CD14-positive monocyte (primary cell): ENCODE results near the gene SCNN1A. TPM values are rescaled to one million over a fixed set of nuclear protein-coding genes. Genes with fewer than 3 reads are reported as not detected.

ENCODE experiments used
- DNase-seq, 3 donors: peaks; one replicate each; pipeline ENCODE4 v3.0.0-alpha.2; 2011 to 2022
- H2AFZ ChIP-seq: 2 replicates; pipeline ENCODE4 v1.6.0; 2012; ENCODE audit warnings: mild to moderate bottlenecking, low read depth, low read length, inconsistent platforms; ENCODE audit not compliant: insufficient read depth, poor library complexity, severe bottlenecking
- H3K27ac ChIP-seq, 2 donors: 1 replicate in 1 of 2; 2 replicates in 1 of 2; pipeline ENCODE4 v1.5.1; 2012 to 2013; ENCODE audit warnings: low read length in 2 of 2, control low read depth in 1 of 2, inconsistent platforms in 1 of 2, low read depth in 1 of 2, mild to moderate bottlenecking in 1 of 2
- H3K27me3 ChIP-seq, 2 donors: one replicate each; pipeline versions ENCODE4 v1.6.0 to v1.6.1; 2011 to 2013; ENCODE audit warnings: low read length in 2 of 2; ENCODE audit not compliant: control insufficient read depth in 2 of 2, insufficient read depth in 2 of 2
- H3K36me3 ChIP-seq, 2 donors: replicated peaks in 1 of 2; 1 replicate in 1 of 2; 2 replicates in 1 of 2; pipeline versions ENCODE4 v1.5.1 to v1.6.1; 2012 to 2013; ENCODE audit warnings: low read length in 2 of 2, control low read depth in 1 of 2, inconsistent platforms in 1 of 2, mild to moderate bottlenecking in 1 of 2; ENCODE audit not compliant: insufficient read depth in 2 of 2, control insufficient read depth in 1 of 2
- H3K4me1 ChIP-seq, 2 donors: 1 replicate in 1 of 2; 2 replicates in 1 of 2; pipeline versions ENCODE4 v1.5.1 to v1.6.1; 2012 to 2013; ENCODE audit warnings: low read length in 2 of 2, control low read depth in 1 of 2, inconsistent platforms in 1 of 2, mild to moderate bottlenecking in 1 of 2, moderate library complexity in 1 of 2; ENCODE audit not compliant: insufficient read depth in 2 of 2, control insufficient read depth in 1 of 2
- H3K4me2 ChIP-seq: replicated peaks from 2 replicates; pipeline ENCODE3; 2012; ENCODE audit warnings: low read length, moderate library complexity, mild to moderate bottlenecking; ENCODE audit not compliant: poor library complexity, severe bottlenecking; ENCODE audit errors: extremely low read depth
- H3K4me3 ChIP-seq, 3 experiments: fragments of 200-600 bp in 1 of 3; sonication (generic) in 1 of 3; replicated peaks in 1 of 3; 1 replicate in 2 of 3; 2 replicates in 1 of 3; pipeline ENCODE4 v1.5.1; 2011 to 2013; ENCODE audit warnings: low read length in 3 of 3, mild to moderate bottlenecking in 3 of 3, control low read depth in 2 of 3, low read depth in 2 of 3, inconsistent platforms in 1 of 3, moderate library complexity in 1 of 3
- H3K79me2 ChIP-seq: 2 replicates; pipeline ENCODE4 v1.6.0; 2012; ENCODE audit warnings: mild to moderate bottlenecking, control low read depth, inconsistent platforms, low read length, moderate library complexity; ENCODE audit not compliant: insufficient read depth
- H3K9ac ChIP-seq: 2 replicates; pipeline ENCODE4 v1.6.0; 2017; ENCODE audit warnings: low read length, mild to moderate bottlenecking; ENCODE audit not compliant: insufficient read depth, poor library complexity, severe bottlenecking
- H3K9me3 ChIP-seq, 2 donors: replicated peaks in 1 of 2; 1 replicate in 1 of 2; 2 replicates in 1 of 2; pipeline versions ENCODE4 v1.5.1 to v1.6.1; 2012 to 2013; ENCODE audit warnings: low read length in 2 of 2, control low read depth in 1 of 2; ENCODE audit not compliant: control insufficient read depth in 1 of 2, insufficient read depth in 1 of 2
- H4K20me1 ChIP-seq: 2 replicates; pipeline ENCODE4 v1.6.0; 2012; ENCODE audit warnings: mild to moderate bottlenecking, low read length, control low read depth, moderate library complexity; ENCODE audit not compliant: insufficient read depth
- H3K27ac Mint-ChIP-seq, 7 donors: one replicate each; pipeline ENCODE4 v1.8.0; 2020; ENCODE audit warnings: mild to moderate bottlenecking in 7 of 7, mixed read lengths in 7 of 7, moderate library complexity in 6 of 7, inconsistent platforms in 2 of 7
- H3K27me3 Mint-ChIP-seq, 3 donors: one replicate each; pipeline ENCODE4 v1.8.0; 2021 to 2022; ENCODE audit warnings: low read depth in 3 of 3, mild to moderate bottlenecking in 3 of 3, mixed read lengths in 3 of 3, moderate library complexity in 3 of 3, inconsistent platforms in 1 of 3
- H3K36me3 Mint-ChIP-seq, 2 donors: one replicate each; pipeline ENCODE4 v1.8.0; 2020; ENCODE audit warnings: mixed read lengths in 2 of 2, inconsistent platforms in 1 of 2, mild to moderate bottlenecking in 1 of 2
- H3K4me1 Mint-ChIP-seq: one replicate; pipeline ENCODE4 v1.8.0; 2020; ENCODE audit warnings: mild to moderate bottlenecking, mixed read lengths
- H3K4me3 Mint-ChIP-seq, 2 donors: one replicate each; pipeline ENCODE4 v1.8.0; 2020; ENCODE audit warnings: mild to moderate bottlenecking in 2 of 2, mixed read lengths in 2 of 2, moderate library complexity in 1 of 2
- H3K9me3 Mint-ChIP-seq, 7 donors: one replicate each; pipeline ENCODE4 v1.8.0; 2020 to 2022; ENCODE audit warnings: mixed read lengths in 7 of 7, mild to moderate bottlenecking in 6 of 7, moderate library complexity in 6 of 7, inconsistent platforms in 2 of 7
- WGBS: methylation state at CpG from one replicate; pipeline ENCODE4 v1.1.5; 2013; ENCODE audit warnings: missing lambda C conversion rate; ENCODE audit not compliant: insufficient coverage; 5-methylcytosine and 5-hydroxymethylcytosine counted together
- intact Hi-C, 2 donors: fragments of 100-400 bp; cut with micrococcal nuclease; formaldehyde crosslinking; loops; one replicate each; pipeline versions ENCODE4 v1.15.0 to v1.15.1; 2023
- polyA plus RNA-seq, 3 donors: library from polyadenylated mRNA; depleted of rRNA in 1 of 3; unstranded in 2 of 3; stranded (reverse) in 1 of 3; fragments of 300-500 nt in 2 of 3; fragments of >200 nt in 1 of 3; fragmentation: Illumina TruSeq in 2 of 3; gene quantifications; 1 replicate in 2 of 3; 2 replicates in 1 of 3; pipeline ENCODE4 v1.2.3, GENCODE V29; 2012 to 2021
- TF ChIP-seq, protein P1 (sequence below): fragments of 200-600 bp; IDR thresholded peaks from one replicate; pipeline ENCODE4 v1.8.0; 2022; ENCODE audit warnings: antibody characterized with exemption, mild to moderate bottlenecking

SCNN1A gene
- polyA plus RNA-seq, 3 donors: 0.11 to 0.68 (median 0.63) TPM

GRCh38 chr12:6341417-6342139 lies 33.8 kb downstream of the SCNN1A start, which contains the start of gene TNFRSF1A:
TNFRSF1A (minus strand) TSS chr12:6342076; CDS start chr12:6341814, 262 bp downstream.
- Histone ChIP-seq H3K4me1 (peaks cover 74 to 83% of the 10 kb centered on the region in 2 donors), H3K4me3 (peak within 1 kb of the TSS; percentile 74 to 95 (median 90)), H3K9ac (peak within 1 kb of the TSS; percentile 92), H3K4me2 (peak within 1 kb of the TSS; percentile 98), H3K9me3 (no peaks in the 10 kb centered on the region), H4K20me1 (peaks cover 52% of the 10 kb centered on the region), H3K27me3 (no peaks in the 10 kb centered on the region), H3K27ac (peak within 1 kb of the TSS; percentile 90 to 93), H3K36me3 (peaks cover 0 to 2% of the 10 kb centered on the region in 2 donors), H3K79me2 (peaks cover 71% of the 10 kb centered on the region), H2AFZ (no peak within 1 kb of the TSS)
- peaks cover 0 to 2% (median 0%) of the 10 kb centered on the region in 7 donors for H3K9me3 Mint-ChIP-seq
- WGBS: 0% methylated on average over 19 of the region's 21 CpGs
- DNase-seq: peak; percentile 63 to 71 (median 69)
- H3K27me3 Mint-ChIP-seq: peaks cover 0 to 12% (median 0%) of the 10 kb centered on the region in 3 donors
- intact Hi-C loops: loop anchor here in 1 of 2 donors (2.0 kb wide), 1 partner anchor 15 kb away; no protein-coding TSS in a partner anchor
- no peak within 1 kb of the TSS for H3K4me3 Mint-ChIP-seq
- peaks cover 43% of the 10 kb centered on the region for H3K4me1 Mint-ChIP-seq
- H3K36me3 Mint-ChIP-seq: peaks cover 4 to 5% of the 10 kb centered on the region in 2 donors
- H3K27ac Mint-ChIP-seq: peak within 1 kb of the TSS in 1 of 7 donors; percentile 75
- TF ChIP-seq, protein P1, sequence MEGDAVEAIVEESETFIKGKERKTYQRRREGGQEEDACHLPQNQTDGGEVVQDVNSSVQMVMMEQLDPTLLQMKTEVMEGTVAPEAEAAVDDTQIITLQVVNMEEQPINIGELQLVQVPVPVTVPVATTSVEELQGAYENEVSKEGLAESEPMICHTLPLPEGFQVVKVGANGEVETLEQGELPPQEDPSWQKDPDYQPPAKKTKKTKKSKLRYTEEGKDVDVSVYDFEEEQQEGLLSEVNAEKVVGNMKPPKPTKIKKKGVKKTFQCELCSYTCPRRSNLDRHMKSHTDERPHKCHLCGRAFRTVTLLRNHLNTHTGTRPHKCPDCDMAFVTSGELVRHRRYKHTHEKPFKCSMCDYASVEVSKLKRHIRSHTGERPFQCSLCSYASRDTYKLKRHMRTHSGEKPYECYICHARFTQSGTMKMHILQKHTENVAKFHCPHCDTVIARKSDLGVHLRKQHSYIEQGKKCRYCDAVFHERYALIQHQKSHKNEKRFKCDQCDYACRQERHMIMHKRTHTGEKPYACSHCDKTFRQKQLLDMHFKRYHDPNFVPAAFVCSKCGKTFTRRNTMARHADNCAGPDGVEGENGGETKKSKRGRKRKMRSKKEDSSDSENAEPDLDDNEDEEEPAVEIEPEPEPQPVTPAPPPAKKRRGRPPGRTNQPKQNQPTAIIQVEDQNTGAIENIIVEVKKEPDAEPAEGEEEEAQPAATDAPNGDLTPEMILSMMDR: no peak

DNA sequence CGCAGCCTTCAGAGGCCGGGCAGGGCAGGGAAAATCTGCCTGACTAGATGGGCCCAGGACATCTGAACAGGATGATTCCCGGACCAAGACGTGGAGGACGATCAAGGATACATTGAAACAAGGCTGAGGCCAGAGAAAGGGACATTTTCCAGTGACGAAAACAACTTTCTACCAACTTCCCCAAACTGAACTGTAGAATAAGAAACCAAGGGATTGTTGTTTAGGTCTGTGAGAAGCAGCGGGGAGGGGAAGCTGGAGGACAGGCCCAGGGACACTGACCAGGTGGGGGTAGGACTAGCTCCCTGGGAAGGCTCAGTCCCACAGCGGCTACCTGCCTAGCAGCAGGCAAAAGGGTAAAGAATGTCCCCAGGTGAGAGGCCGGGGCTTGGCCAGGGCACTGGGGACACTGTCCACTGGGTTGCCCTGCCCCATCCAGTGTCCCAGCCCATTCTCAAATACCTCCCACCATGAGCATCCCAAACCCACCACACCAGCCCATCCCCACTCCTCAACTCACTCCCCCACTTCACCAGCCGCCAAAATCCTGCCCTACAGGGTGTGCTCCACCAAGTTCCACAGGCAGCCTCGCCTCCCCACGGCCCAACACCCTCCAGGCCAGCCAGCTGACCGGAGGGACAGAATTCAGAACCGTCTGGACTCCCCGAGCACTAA lies 34.5 kb downstream of the SCNN1A start:
- peaks cover 59% of the 10 kb centered on the region for H4K20me1 ChIP-seq
- no peaks in the 10 kb centered on the region for H3K9me3 ChIP-seq
- peaks cover 0 to 5% (median 0%) of the 10 kb centered on the region in 3 donors for H3K27me3 Mint-ChIP-seq
- H3K27me3 ChIP-seq: no peaks in the 10 kb centered on the region
- intact Hi-C loops: no loop called here
- H3K27ac Mint-ChIP-seq: no peak overlapping the region
- peaks cover 4 to 5% of the 10 kb centered on the region in 2 donors for H3K36me3 Mint-ChIP-seq
- peak overlapping the region; percentile 92 for H3K9ac ChIP-seq
- TF ChIP-seq, protein P1: no peak
- peak overlapping the region; percentile 98 for H3K4me2 ChIP-seq
- peak overlapping the region; percentile 74 to 95 (median 90) for H3K4me3 ChIP-seq
- peaks cover 74 to 83% of the 10 kb centered on the region in 2 donors for H3K4me1 ChIP-seq
- H3K36me3 ChIP-seq: peaks cover 0 to 2% of the 10 kb centered on the region in 2 donors
- H3K27ac ChIP-seq: peak overlapping the region; percentile 90 to 93
- peaks cover 38% of the 10 kb centered on the region for H3K4me1 Mint-ChIP-seq
- H2AFZ ChIP-seq: no peak overlapping the region
- WGBS: 0% methylated on average over 12 of the region's 15 CpGs
- peaks cover 0 to 2% (median 0%) of the 10 kb centered on the region in 7 donors for H3K9me3 Mint-ChIP-seq
- H3K4me3 Mint-ChIP-seq: no peak overlapping the region
- DNase-seq: peak; percentile 63 to 81 (median 80)
- peaks cover 78% of the 10 kb centered on the region for H3K79me2 ChIP-seq
